Activated B cell treated with CpG ODN at 0.5 μM for 24 hours (primary cell): ENCODE measurements around the gene FSTL4. TPM values are rescaled to one million over a fixed set of nuclear protein-coding genes. Genes with fewer than 3 reads are reported as not detected.

Source experiments
- ATAC-seq: fragments of 200-7000 bp; cut with Tn5 transposase; one replicate; pipeline ENCODE4 v1.10.0; 2021; ENCODE audit warnings: low read depth, mild to moderate bottlenecking, moderate library complexity
- CTCF ChIA-PET: fragments of 350-600 bp; sonication (Branson Sonifier 250); formaldehyde crosslinking; loops from one replicate; lab custom pipeline; 2021; ENCODE audit warnings: antibody characterized with exemption; lab: Charles Lee
- POLR2A ChIA-PET: fragments of 350-600 bp; sonication (Branson Sonifier 250); formaldehyde crosslinking; loops from one replicate; lab custom pipeline; 2021; ENCODE audit warnings: antibody characterized with exemption; lab: Charles Lee
- DNase-seq: peaks from one replicate; pipeline ENCODE4 v3.0.0; 2022
- H3K27ac Mint-ChIP-seq: one replicate; pipeline ENCODE4 v1.8.0; 2020; ENCODE audit warnings: mixed read lengths
- H3K27me3 Mint-ChIP-seq: one replicate; pipeline ENCODE4 v1.8.0; 2021; ENCODE audit warnings: mixed read lengths
- H3K36me3 Mint-ChIP-seq: one replicate; pipeline ENCODE4 v1.8.0; 2021; ENCODE audit warnings: low read depth, mixed read lengths
- H3K4me1 Mint-ChIP-seq: one replicate; pipeline ENCODE4 v1.8.0; 2021; ENCODE audit warnings: mixed read lengths
- H3K4me3 Mint-ChIP-seq: one replicate; pipeline ENCODE4 v1.8.0; 2020; ENCODE audit warnings: mild to moderate bottlenecking, mixed read lengths
- H3K9me3 Mint-ChIP-seq: one replicate; pipeline ENCODE4 v1.8.0; 2020; ENCODE audit warnings: mixed read lengths
- intact Hi-C: fragments of 100-400 bp; cut with micrococcal nuclease; formaldehyde crosslinking; loops from one replicate; pipeline ENCODE4 v1.15.1; 2024
- total RNA-seq: library from RNA; stranded (reverse); gene quantifications from 2 replicates; pipeline ENCODE4 v1.2.3, GENCODE V29; 2022
- TF ChIP-seq, protein P1 (sequence below): fragments of 200-600 bp; IDR thresholded peaks from one replicate; pipeline ENCODE4 v1.8.0; 2022; ENCODE audit warnings: antibody characterized with exemption, mild to moderate bottlenecking

The FSTL4 gene
- total RNA-seq, 1 donor from 2014 or later = 1.7 TPM

DNA sequence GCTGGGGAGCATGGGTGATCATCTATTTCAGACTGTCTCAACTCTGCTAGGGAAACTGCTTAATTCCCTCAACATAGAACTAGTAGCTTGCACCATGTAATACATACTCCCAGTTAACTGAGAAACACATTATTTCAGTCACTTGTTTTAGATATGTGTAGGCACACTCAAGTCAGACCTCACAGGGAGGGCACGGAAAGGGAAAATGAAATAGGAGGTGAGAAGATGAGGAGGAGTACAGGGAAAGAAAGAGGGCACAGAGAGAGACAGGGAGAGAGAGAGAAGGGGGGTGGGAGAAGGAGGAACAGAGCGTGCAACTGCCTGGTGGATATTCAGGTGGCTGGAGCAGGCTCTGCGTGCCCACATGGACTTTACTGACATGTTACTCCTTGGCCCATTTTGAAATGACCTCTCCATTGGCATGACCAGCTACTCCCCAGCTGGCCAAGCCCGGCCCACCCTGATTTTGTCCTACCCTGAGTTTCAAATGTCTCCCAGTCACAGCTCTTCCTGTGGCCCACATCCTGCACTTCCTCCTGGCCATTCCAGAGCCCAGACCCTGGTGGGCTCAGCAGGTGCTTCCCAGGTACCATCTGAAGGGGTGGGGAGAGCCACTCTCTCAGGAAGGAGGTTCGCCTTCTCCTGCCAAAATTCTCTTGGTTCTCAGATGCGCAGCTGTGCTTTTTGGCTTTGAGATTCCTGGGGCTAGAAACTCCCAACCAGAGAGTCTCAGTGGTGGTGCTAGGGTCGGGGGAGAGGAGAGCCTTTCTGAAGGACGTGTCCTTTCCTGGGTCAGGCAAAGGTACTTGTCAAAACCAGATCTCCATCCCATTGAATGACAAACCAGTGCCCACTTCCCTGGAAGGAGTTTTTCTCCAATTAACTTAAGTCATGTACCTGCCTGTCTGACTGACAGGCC, 229.4 kb downstream of the FSTL4 start:
- TF ChIP-seq, protein P1, sequence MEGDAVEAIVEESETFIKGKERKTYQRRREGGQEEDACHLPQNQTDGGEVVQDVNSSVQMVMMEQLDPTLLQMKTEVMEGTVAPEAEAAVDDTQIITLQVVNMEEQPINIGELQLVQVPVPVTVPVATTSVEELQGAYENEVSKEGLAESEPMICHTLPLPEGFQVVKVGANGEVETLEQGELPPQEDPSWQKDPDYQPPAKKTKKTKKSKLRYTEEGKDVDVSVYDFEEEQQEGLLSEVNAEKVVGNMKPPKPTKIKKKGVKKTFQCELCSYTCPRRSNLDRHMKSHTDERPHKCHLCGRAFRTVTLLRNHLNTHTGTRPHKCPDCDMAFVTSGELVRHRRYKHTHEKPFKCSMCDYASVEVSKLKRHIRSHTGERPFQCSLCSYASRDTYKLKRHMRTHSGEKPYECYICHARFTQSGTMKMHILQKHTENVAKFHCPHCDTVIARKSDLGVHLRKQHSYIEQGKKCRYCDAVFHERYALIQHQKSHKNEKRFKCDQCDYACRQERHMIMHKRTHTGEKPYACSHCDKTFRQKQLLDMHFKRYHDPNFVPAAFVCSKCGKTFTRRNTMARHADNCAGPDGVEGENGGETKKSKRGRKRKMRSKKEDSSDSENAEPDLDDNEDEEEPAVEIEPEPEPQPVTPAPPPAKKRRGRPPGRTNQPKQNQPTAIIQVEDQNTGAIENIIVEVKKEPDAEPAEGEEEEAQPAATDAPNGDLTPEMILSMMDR = no peak
- H3K4me1 Mint-ChIP-seq = no peaks in the 10 kb centered on the region
- CTCF ChIA-PET = no interaction called here
- H3K27me3 Mint-ChIP-seq = peaks cover 10% of the 10 kb centered on the region
- no peak overlapping the region for H3K4me3 Mint-ChIP-seq
- H3K9me3 Mint-ChIP-seq = peaks cover under 1% of the 10 kb centered on the region
- H3K36me3 Mint-ChIP-seq = no peaks in the 10 kb centered on the region
- intact Hi-C loops = no loop called here
- ATAC-seq (no peak), DNase-seq (no peak)
- no peak overlapping the region for H3K27ac Mint-ChIP-seq
- POLR2A ChIA-PET = no interaction called here

DNA sequence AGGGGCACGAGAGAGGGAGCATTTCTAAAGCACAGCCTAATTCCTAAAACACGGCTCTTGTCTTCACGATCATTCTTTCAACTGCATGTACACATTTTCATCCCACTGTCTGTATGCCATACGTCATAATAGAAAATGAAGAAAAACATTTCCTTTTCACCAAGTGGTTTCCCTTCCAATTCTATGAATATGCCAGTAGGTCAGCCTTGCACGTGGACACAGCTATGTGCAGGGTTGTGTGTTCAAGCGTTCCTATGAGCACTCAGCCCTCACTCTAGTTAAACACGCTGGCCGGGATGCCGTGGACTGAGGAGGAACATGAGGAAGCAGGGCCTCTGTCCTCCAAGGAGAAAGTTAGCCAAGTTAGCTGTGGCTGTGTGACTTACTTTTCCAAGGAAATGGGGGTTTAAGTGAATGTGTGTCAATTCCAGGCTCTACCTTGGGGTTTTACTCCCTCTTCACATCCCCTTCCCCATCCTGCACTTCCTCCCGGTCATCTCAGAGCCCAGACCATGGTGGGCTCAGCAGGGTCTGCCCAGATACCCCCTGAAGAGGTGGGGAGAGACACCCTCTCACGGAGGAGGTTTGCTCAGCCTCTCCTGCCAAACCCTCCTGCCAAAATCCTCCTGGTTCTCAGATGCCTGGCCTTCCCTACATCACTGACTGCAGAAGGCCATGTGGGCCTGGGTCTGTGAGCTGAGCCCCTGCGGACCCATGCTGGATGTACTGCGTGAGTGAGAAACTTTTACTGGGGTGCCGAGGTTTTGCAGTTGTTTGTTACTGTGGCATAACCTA, 230.6 kb downstream of the FSTL4 start:
- ChIA-PET CTCF (no interaction called here), POLR2A (no interaction called here)
- Mint-ChIP-seq H3K27me3 (peaks cover 15% of the 10 kb centered on the region), H3K27ac (no peak overlapping the region), H3K36me3 (peaks cover 1% of the 10 kb centered on the region), H3K4me3 (no peak overlapping the region), H3K9me3 (peaks cover 12% of the 10 kb centered on the region), H3K4me1 (no peaks in the 10 kb centered on the region)
- DNase-seq (no peak), ATAC-seq (no peak)
- TF ChIP-seq, protein P1 = no peak
- intact Hi-C loops = no loop called here

DNA sequence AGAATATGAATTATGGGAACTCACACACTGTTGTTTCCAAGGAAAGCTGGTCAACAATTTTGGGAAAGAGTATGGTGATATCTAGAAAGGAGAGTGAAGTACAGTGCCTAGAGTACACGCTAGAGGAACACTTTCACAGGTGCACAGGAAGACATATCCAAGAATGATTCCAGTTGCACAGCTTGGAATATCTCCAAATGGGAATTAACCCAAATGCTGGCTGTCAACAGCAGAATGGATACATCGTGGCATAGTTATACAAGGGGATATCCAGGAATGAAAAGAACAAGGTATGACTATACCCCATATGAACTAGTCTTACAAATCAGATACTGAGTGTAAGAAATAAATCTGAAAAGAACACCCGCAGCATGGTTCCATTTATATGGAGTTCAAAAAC, 231.3 kb downstream of the FSTL4 start:
- Mint-ChIP-seq H3K9me3 (peaks cover 13% of the 10 kb centered on the region), H3K4me1 (no peaks in the 10 kb centered on the region), H3K4me3 (no peak overlapping the region), H3K27me3 (peaks cover 11% of the 10 kb centered on the region), H3K27ac (no peak overlapping the region), H3K36me3 (peaks cover 1% of the 10 kb centered on the region)
- CTCF ChIA-PET = no interaction called here
- no peak for ATAC-seq
- DNase-seq = no peak
- TF ChIP-seq, protein P1 = no peak
- POLR2A ChIA-PET = no interaction called here
- intact Hi-C loops = no loop called here

DNA sequence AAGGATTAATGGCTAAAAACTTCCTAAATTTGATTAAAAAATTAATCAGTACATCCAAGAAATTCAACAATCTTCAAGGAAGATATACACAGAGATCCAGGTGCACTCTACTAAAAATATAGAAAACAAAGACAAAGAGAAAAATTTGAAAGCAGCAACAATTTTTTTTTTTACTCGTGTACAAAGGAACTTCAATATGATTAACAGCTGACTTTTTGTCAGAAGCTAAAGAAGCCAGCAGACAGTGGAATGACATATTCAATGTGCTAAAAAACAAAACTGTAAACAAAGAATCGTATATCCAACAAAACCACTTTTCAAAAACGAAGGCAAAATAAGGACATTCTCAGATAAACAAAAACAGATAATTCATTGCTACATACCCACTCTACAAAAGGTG, 234.6 kb downstream of the FSTL4 start:
- no peak overlapping the region for H3K27ac Mint-ChIP-seq
- DNase-seq (no peak), ATAC-seq (no peak)
- peaks cover 1% of the 10 kb centered on the region for H3K36me3 Mint-ChIP-seq
- no peaks in the 10 kb centered on the region for H3K4me1 Mint-ChIP-seq
- POLR2A ChIA-PET = no interaction called here
- peaks cover 11% of the 10 kb centered on the region for H3K27me3 Mint-ChIP-seq
- CTCF ChIA-PET = interaction anchor here (0.6 kb wide), 1 partner anchor 770 kb away, joined by 3 read pairs; no protein-coding TSS in a partner anchor
- H3K4me3 Mint-ChIP-seq = no peak overlapping the region
- H3K9me3 Mint-ChIP-seq = peaks cover 17% of the 10 kb centered on the region
- intact Hi-C loops = no loop called here
- TF ChIP-seq, protein P1 = no peak

DNA sequence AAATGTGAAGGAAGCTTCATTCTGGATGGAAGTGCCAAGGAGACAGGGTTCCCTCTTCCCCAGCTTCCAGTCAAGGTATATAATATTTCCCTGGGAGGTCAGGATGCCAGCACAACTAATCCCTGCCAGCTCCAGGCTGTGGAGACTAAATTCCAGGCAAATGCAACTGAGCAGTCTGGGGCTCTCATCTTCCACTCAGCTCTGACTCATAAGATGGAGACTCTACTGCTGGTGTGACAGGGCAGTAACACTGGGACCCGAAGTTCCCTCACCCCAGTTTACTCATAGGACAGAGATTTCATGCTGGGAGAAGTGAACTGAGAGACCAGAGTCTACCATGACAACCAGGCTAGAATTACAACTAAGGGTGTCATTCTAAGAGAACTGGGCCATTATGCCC, 235.4 kb downstream of the FSTL4 start:
- intact Hi-C loops = no loop called here
- POLR2A ChIA-PET = interaction anchor here (0.7 kb wide), 1 partner anchor 519 kb away, joined by 3 read pairs; no protein-coding TSS in a partner anchor
- Mint-ChIP-seq H3K36me3 (peaks cover 1% of the 10 kb centered on the region), H3K27me3 (peaks cover 6% of the 10 kb centered on the region), H3K9me3 (peaks cover 17% of the 10 kb centered on the region), H3K27ac (no peak overlapping the region), H3K4me1 (no peaks in the 10 kb centered on the region), H3K4me3 (no peak overlapping the region)
- no peak for DNase-seq
- TF ChIP-seq, protein P1 = no peak
- no peak for ATAC-seq
- CTCF ChIA-PET = no interaction called here
